ENCODE measurements around the gene MAGEA8. TPM values are rescaled to one million over a fixed set of nuclear protein-coding genes. Genes with fewer than 3 reads are reported as not detected.

The MAGEA8 gene
- total and polyA plus RNA-seq, 2 donors (not counting 1 experiment from before 2014, with no cell fraction given), result not detected

DNA sequence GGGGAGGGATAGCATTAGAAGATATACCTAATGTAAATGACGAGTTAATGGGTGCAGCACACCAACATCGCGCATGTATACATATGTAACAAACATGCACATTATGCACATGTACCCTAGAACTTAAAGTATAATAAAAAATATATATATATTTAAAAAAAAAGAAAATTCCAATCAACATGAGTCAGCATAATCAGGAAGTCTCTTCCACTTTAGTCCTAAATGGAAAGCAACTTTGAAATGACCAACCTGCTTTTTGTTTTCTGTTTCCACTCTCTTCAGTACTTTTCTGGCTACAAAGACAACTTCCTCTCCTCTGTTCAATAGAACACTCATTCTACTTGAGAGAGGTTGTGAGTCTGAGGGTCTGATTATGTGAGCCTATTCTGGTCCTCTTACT lies 13.5 kb upstream of the MAGEA8 start:
- H3K9me3 ChIP-seq (ENCODE audit: control insufficient read depth, insufficient read depth, low read depth, low read length), result no peaks in the 10 kb centered on the region
- no peaks in the 10 kb centered on the region for H3K79me2 ChIP-seq (ENCODE audit: control insufficient read depth, insufficient read depth, low read length)
- H4K20me1 ChIP-seq (ENCODE audit: control insufficient read depth, extremely low read depth, insufficient read depth, low read length), result no peaks in the 10 kb centered on the region
- no peaks in the 10 kb centered on the region for H3K36me3 ChIP-seq (ENCODE audit: control insufficient read depth, insufficient read depth, low read length)
- no peaks in the 10 kb centered on the region for H3K4me1 ChIP-seq (ENCODE audit: control insufficient read depth, extremely low read depth, insufficient read depth, low read length)
- TF ChIP-seq EZH2 (IDR thresholded peaks at IDR 0.05; ENCODE audit: low read length, missing control alignments), result no peak
- TF ChIP-seq, protein P1, sequence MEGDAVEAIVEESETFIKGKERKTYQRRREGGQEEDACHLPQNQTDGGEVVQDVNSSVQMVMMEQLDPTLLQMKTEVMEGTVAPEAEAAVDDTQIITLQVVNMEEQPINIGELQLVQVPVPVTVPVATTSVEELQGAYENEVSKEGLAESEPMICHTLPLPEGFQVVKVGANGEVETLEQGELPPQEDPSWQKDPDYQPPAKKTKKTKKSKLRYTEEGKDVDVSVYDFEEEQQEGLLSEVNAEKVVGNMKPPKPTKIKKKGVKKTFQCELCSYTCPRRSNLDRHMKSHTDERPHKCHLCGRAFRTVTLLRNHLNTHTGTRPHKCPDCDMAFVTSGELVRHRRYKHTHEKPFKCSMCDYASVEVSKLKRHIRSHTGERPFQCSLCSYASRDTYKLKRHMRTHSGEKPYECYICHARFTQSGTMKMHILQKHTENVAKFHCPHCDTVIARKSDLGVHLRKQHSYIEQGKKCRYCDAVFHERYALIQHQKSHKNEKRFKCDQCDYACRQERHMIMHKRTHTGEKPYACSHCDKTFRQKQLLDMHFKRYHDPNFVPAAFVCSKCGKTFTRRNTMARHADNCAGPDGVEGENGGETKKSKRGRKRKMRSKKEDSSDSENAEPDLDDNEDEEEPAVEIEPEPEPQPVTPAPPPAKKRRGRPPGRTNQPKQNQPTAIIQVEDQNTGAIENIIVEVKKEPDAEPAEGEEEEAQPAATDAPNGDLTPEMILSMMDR (conservative IDR thresholded peaks at IDR 0.05 in 1 of 2, IDR thresholded peaks at IDR 0.05 in 1 of 2; ENCODE audit: low read depth in 1 of 2, low read length in 2 of 2), result no peak
- no peak for DNase-seq (ENCODE audit: low read depth in 2 of 2)
- H3K4me3 ChIP-seq (replicated peaks in 1 of 4; ENCODE audit: control extremely low read depth in 1 of 4, insufficient read depth in 1 of 4, low read depth in 3 of 4, low read length in 4 of 4), result no peak overlapping the region
- H3K9ac ChIP-seq (ENCODE audit: insufficient read depth, low read length), result no peak overlapping the region
- H3K27me3 ChIP-seq (ENCODE audit: control insufficient read depth, insufficient read depth, low read length), result no peaks in the 10 kb centered on the region
- H2AFZ ChIP-seq (ENCODE audit: low read length), result no peak overlapping the region
- no peak overlapping the region for H3K27ac ChIP-seq (ENCODE audit: insufficient read depth, low read length)
- no peak overlapping the region for H3K4me2 ChIP-seq (ENCODE audit: extremely low read depth, insufficient read depth, low read length)

GRCh38 chrX:149870840-149871239 lies 10.1 kb upstream of the MAGEA8 start:
- H3K4me3 ChIP-seq (replicated peaks in 1 of 4; ENCODE audit: control extremely low read depth in 1 of 4, insufficient read depth in 1 of 4, low read depth in 3 of 4, low read length in 4 of 4), result no peak overlapping the region
- DNase-seq (ENCODE audit: low read depth in 2 of 2), result no peak
- no peaks in the 10 kb centered on the region for H3K4me1 ChIP-seq (ENCODE audit: control insufficient read depth, extremely low read depth, insufficient read depth, low read length)
- no peaks in the 10 kb centered on the region for H3K79me2 ChIP-seq (ENCODE audit: control insufficient read depth, insufficient read depth, low read length)
- H3K27me3 ChIP-seq (ENCODE audit: control insufficient read depth, insufficient read depth, low read length), result no peaks in the 10 kb centered on the region
- TF ChIP-seq EZH2 (IDR thresholded peaks at IDR 0.05; ENCODE audit: low read length, missing control alignments), result no peak
- TF ChIP-seq, protein P1 (conservative IDR thresholded peaks at IDR 0.05 in 1 of 2, IDR thresholded peaks at IDR 0.05 in 1 of 2; ENCODE audit: low read depth in 1 of 2, low read length in 2 of 2), result no peak
- H3K27ac ChIP-seq (ENCODE audit: insufficient read depth, low read length), result no peak overlapping the region
- no peaks in the 10 kb centered on the region for H3K36me3 ChIP-seq (ENCODE audit: control insufficient read depth, insufficient read depth, low read length)
- H3K9me3 ChIP-seq (ENCODE audit: control insufficient read depth, insufficient read depth, low read depth, low read length), result no peaks in the 10 kb centered on the region
- H2AFZ ChIP-seq (ENCODE audit: low read length), result no peak overlapping the region
- H3K9ac ChIP-seq (ENCODE audit: insufficient read depth, low read length), result no peak overlapping the region
- H3K4me2 ChIP-seq (ENCODE audit: extremely low read depth, insufficient read depth, low read length), result no peak overlapping the region
- no peaks in the 10 kb centered on the region for H4K20me1 ChIP-seq (ENCODE audit: control insufficient read depth, extremely low read depth, insufficient read depth, low read length)

DNA sequence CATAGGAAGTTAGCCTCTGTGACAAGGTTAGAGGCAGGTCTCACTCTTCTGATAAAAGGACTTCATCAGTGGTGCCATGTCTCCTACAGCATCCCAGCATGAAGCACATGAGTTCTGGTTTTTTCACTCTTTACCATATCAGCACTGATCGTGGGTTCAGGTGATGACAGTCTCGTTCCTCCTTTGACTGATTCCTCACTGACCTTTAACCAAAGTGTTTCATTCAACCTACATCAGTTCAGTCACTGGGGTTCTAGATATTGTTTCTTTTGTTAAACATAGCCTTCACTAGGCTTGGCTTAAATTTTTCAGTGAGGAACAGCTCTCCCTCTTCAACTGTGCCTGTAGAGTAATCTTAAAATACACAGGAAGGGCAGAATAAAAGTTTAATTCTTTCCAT lies 9.6 kb upstream of the MAGEA8 start:
- Histone ChIP-seq H3K79me2 (ENCODE audit: control insufficient read depth, insufficient read depth, low read length) (no peaks in the 10 kb centered on the region), H4K20me1 (ENCODE audit: control insufficient read depth, extremely low read depth, insufficient read depth, low read length) (no peaks in the 10 kb centered on the region), H3K4me3 (replicated peaks in 1 of 4; ENCODE audit: control extremely low read depth in 1 of 4, insufficient read depth in 1 of 4, low read depth in 3 of 4, low read length in 4 of 4) (no peak overlapping the region), H2AFZ (ENCODE audit: low read length) (no peak overlapping the region), H3K9ac (ENCODE audit: insufficient read depth, low read length) (no peak overlapping the region), H3K36me3 (ENCODE audit: control insufficient read depth, insufficient read depth, low read length) (no peaks in the 10 kb centered on the region), H3K27me3 (ENCODE audit: control insufficient read depth, insufficient read depth, low read length) (no peaks in the 10 kb centered on the region), H3K4me2 (ENCODE audit: extremely low read depth, insufficient read depth, low read length) (no peak overlapping the region), H3K27ac (ENCODE audit: insufficient read depth, low read length) (no peak overlapping the region), H3K4me1 (ENCODE audit: control insufficient read depth, extremely low read depth, insufficient read depth, low read length) (no peaks in the 10 kb centered on the region), H3K9me3 (ENCODE audit: control insufficient read depth, insufficient read depth, low read depth, low read length) (no peaks in the 10 kb centered on the region)
- TF ChIP-seq, protein P1 (conservative IDR thresholded peaks at IDR 0.05 in 1 of 2, IDR thresholded peaks at IDR 0.05 in 1 of 2; ENCODE audit: low read depth in 1 of 2, low read length in 2 of 2), result no peak
- no peak for TF ChIP-seq EZH2 (IDR thresholded peaks at IDR 0.05; ENCODE audit: low read length, missing control alignments)
- DNase-seq (ENCODE audit: low read depth in 2 of 2), result no peak
